Neural progenitor cell (in vitro differentiated cells): ENCODE data around the gene ANAPC16. TPM values are rescaled to one million over a fixed set of nuclear protein-coding genes. Genes with fewer than 3 reads are reported as not detected.

Experiments
- DNase-seq: peaks from one replicate; pipeline ENCODE4 v3.0.0-alpha.2; 2016; ENCODE audit warnings: low spot score
- H2AFZ ChIP-seq: fragments of 200-600 bp; sonication (generic); replicated peaks from 2 replicates; pipeline ENCODE4 v1.6.1; 2016; ENCODE audit warnings: antibody characterized with exemption
- H3F3A ChIP-seq: fragments of 200-600 bp; sonication (generic); 2 replicates; pipeline ENCODE4 v1.6.1; 2016; ENCODE audit warnings: antibody characterized with exemption, low read depth
- H3K27ac ChIP-seq: fragments of 200-600 bp; sonication (generic); 2 replicates; pipeline ENCODE4 v1.5.1; 2016; ENCODE audit warnings: mild to moderate bottlenecking
- H3K27me3 ChIP-seq: fragments of 200-600 bp; sonication (generic); 2 replicates; pipeline ENCODE4 v1.6.1; 2016; ENCODE audit warnings: mild to moderate bottlenecking, moderate library complexity
- H3K36me3 ChIP-seq: fragments of 200-600 bp; sonication (generic); 2 replicates; pipeline ENCODE4 v1.5.1; 2016
- H3K4me1 ChIP-seq: fragments of 200-600 bp; sonication (generic); 2 replicates; pipeline ENCODE4 v1.6.1; 2016; ENCODE audit warnings: mixed run types
- H3K4me2 ChIP-seq: fragments of 200-600 bp; sonication (generic); 2 replicates; pipeline ENCODE4 v1.6.1; 2016
- H3K4me3 ChIP-seq: fragments of 200-600 bp; sonication (generic); 2 replicates; pipeline ENCODE4 v1.5.1; 2016
- H3K79me2 ChIP-seq: fragments of 200-600 bp; sonication (generic); 2 replicates; pipeline ENCODE4 v1.6.1; 2016; ENCODE audit warnings: low read depth
- H3K9ac ChIP-seq: fragments of 200-600 bp; sonication (generic); 2 replicates; pipeline ENCODE4 v1.6.1; 2016
- H3K9me3 ChIP-seq: fragments of 200-600 bp; sonication (generic); 2 replicates; pipeline ENCODE4 v1.5.1; 2016; ENCODE audit warnings: low read depth
- H4K20me1 ChIP-seq: fragments of 200-600 bp; sonication (generic); 2 replicates; pipeline ENCODE4 v1.6.1; 2016; ENCODE audit warnings: low read depth
- H3K27ac Mint-ChIP-seq: 3 replicates; pipeline ENCODE4 v1.8.0; 2021; ENCODE audit warnings: mixed read lengths
- H3K27me3 Mint-ChIP-seq: 2 replicates; pipeline ENCODE4 v1.8.0; 2022; ENCODE audit warnings: low read depth, mild to moderate bottlenecking, inconsistent platforms, moderate library complexity, mixed read lengths; ENCODE audit not compliant: insufficient read depth
- H3K36me3 Mint-ChIP-seq: 3 replicates; pipeline ENCODE4 v1.8.0; 2021; ENCODE audit warnings: mixed read lengths
- H3K4me1 Mint-ChIP-seq: 3 replicates; pipeline ENCODE4 v1.8.0; 2021; ENCODE audit warnings: mixed read lengths
- H3K4me3 Mint-ChIP-seq: 3 replicates; pipeline ENCODE4 v1.8.0; 2021; ENCODE audit warnings: mild to moderate bottlenecking, moderate library complexity, mixed read lengths
- H3K9me3 Mint-ChIP-seq: 3 replicates; pipeline ENCODE4 v1.8.0; 2020; ENCODE audit warnings: mixed read lengths
- EZH2 ChIP-seq: fragments of 200-600 bp; sonication (generic); IDR thresholded peaks from 2 replicates; pipeline ENCODE4 v1.6.1; 2017; ENCODE audit warnings: antibody characterized with exemption, mild to moderate bottlenecking, moderate library complexity
- EZH2phosphoT487 ChIP-seq: fragments of 200-600 bp; sonication (generic); IDR thresholded peaks from 2 replicates; pipeline ENCODE4 v1.6.1; 2017; ENCODE audit warnings: antibody characterized with exemption
- total RNA-seq: library from RNA; depleted of rRNA; stranded (reverse); fragments of >200 nt; gene quantifications from 2 replicates; pipeline ENCODE4 v1.2.3, GENCODE V29; 2015; ENCODE audit warnings: low replicate concordance
- TF ChIP-seq, protein P1 (sequence below): fragments of 200-600 bp; sonication (generic); IDR thresholded peaks from 2 replicates; pipeline ENCODE4 v1.5.1; 2017; ENCODE audit warnings: antibody characterized with exemption, mild to moderate bottlenecking

The ANAPC16 gene
- total RNA-seq, 1 donor from 2014 or later = 217 TPM

DNA sequence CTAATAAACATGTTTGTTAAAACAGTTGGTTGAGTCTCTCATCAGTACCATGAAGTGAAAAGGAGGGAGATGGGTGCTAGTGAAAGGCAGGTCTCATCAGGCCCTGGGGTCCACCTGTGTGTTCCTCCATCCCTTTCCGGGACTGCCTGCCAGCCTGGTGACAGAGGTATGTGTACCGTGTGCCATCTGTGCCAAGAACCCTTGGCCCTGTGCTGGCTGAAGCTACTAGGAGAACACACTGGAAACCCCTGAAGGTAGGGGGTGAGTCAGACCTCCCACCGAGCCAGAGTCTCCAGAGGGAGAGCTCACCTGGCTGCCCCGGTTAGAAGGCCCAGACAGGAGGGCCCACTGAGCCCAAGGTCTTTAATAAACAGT, 60.2 kb downstream of the ANAPC16 start:
- Histone ChIP-seq H3K36me3 (peaks cover 5% of the 10 kb centered on the region), H3K4me2 (peak overlapping the region; percentile 96), H3K9ac (no peak overlapping the region), H3K4me3 (peak overlapping the region; percentile 96), H4K20me1 (peaks cover 47% of the 10 kb centered on the region), H3F3A (peaks cover 63% of the 10 kb centered on the region), H3K27me3 (no peaks in the 10 kb centered on the region), H2AFZ (no peak overlapping the region), H3K79me2 (peaks cover 28% of the 10 kb centered on the region), H3K27ac (peak overlapping the region; percentile 24), H3K4me1 (peaks cover 24% of the 10 kb centered on the region), H3K9me3 (no peaks in the 10 kb centered on the region)
- H3K4me3 Mint-ChIP-seq = peak overlapping the region; percentile 96
- DNase-seq = no peak
- peaks cover 2% of the 10 kb centered on the region for H3K9me3 Mint-ChIP-seq
- peaks cover 20% of the 10 kb centered on the region for H3K36me3 Mint-ChIP-seq
- TF ChIP-seq EZH2phosphoT487 (no peak), EZH2 (no peak)
- TF ChIP-seq, protein P1, sequence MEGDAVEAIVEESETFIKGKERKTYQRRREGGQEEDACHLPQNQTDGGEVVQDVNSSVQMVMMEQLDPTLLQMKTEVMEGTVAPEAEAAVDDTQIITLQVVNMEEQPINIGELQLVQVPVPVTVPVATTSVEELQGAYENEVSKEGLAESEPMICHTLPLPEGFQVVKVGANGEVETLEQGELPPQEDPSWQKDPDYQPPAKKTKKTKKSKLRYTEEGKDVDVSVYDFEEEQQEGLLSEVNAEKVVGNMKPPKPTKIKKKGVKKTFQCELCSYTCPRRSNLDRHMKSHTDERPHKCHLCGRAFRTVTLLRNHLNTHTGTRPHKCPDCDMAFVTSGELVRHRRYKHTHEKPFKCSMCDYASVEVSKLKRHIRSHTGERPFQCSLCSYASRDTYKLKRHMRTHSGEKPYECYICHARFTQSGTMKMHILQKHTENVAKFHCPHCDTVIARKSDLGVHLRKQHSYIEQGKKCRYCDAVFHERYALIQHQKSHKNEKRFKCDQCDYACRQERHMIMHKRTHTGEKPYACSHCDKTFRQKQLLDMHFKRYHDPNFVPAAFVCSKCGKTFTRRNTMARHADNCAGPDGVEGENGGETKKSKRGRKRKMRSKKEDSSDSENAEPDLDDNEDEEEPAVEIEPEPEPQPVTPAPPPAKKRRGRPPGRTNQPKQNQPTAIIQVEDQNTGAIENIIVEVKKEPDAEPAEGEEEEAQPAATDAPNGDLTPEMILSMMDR = no peak
- H3K27me3 Mint-ChIP-seq = peaks cover 9% of the 10 kb centered on the region
- no peak overlapping the region for H3K27ac Mint-ChIP-seq
- peaks cover 50% of the 10 kb centered on the region for H3K4me1 Mint-ChIP-seq

DNA sequence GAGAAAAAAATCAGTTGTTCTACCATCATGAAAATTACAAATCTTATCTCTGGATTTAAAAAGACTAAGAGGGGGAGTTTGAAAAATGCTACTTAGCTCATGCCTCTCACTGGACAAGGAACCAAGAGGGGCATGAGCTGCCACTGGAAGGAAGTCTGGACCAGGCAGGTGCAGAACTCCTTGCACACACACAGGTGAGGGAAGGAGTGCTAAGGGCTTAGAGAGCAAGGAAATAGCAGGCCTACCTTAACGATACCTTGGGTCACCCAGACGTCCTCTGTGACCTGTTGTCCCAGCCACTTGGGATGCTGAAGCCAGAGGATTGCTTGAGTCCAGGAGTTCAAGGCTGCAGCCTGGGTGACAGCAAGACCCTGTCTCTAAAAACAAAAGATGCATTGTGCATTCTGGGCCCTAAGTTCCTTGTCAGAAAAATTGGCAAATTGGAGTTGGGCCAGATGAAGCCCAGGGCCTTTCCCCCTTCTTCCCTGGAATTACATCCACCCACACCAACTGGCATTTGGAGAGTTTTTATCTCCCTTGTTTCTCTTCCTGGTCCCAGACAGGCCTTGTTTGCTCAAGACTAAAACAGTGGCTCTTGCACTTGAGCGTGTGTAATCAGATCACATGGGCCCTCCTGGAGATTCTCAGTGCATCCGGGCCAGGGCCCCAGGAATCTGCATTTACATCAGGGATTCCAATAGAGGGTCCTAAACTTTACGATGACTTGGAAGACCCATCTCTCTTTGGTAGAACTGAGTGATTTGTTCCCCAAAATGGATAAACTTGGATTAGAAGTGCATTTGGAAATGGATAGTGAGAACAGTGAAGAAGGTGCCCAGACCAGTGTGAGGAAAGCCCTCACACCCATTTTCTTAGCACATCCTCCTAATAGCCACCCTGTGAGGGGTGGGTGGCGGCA, 60.9 kb downstream of the ANAPC16 start:
- Mint-ChIP-seq H3K27ac (no peak overlapping the region), H3K36me3 (peaks cover 20% of the 10 kb centered on the region), H3K4me1 (peaks cover 46% of the 10 kb centered on the region), H3K9me3 (no peaks in the 10 kb centered on the region), H3K27me3 (peaks cover 9% of the 10 kb centered on the region), H3K4me3 (peak overlapping the region; percentile 96)
- H2AFZ ChIP-seq = no peak overlapping the region
- H3K9me3 ChIP-seq = no peaks in the 10 kb centered on the region
- peaks cover 47% of the 10 kb centered on the region for H4K20me1 ChIP-seq
- H3K27ac ChIP-seq = peak overlapping the region; percentile 80
- H3K36me3 ChIP-seq = peaks cover 5% of the 10 kb centered on the region
- peaks cover 28% of the 10 kb centered on the region for H3K79me2 ChIP-seq
- TF ChIP-seq EZH2phosphoT487 = no peak
- no peak for TF ChIP-seq EZH2
- TF ChIP-seq, protein P1 = no peak
- DNase-seq = no peak
- no peak overlapping the region for H3K9ac ChIP-seq
- peaks cover 21% of the 10 kb centered on the region for H3K4me1 ChIP-seq
- peak overlapping the region; percentile 96 for H3K4me3 ChIP-seq
- H3K4me2 ChIP-seq = peak overlapping the region; percentile 96
- H3F3A ChIP-seq = peaks cover 63% of the 10 kb centered on the region
- no peaks in the 10 kb centered on the region for H3K27me3 ChIP-seq

DNA sequence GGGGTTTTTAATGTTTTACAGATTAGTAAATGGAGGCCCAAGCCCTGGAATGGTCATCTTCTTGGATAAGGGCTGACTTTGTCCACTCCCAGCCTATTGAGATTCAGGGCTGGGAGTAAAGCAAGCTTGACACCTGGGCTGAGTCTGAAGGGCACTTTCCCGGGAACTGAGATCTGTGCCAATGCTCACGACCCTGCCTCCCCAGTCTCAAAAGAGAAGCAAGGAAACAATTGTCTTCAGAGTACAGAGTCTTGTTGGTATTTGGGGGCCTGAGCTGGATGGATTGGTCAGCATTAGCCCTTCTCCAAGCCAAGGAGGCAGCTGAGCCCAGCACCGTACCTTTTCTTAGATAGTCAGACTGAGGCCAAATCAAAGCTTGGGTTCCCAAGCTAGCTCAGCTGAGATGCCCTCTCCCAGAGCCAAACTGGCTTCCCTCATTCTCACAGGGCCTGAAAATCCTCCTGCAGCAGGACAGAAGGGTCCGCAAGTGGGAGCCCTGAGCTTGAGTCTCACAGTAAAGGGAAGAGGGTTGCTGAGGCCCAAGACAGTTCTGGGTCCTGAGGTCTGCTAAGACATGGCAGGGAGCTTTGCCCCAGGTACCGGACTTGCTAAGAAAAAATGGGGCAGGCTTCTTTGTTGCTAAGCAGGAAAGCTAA, 61.7 kb downstream of the ANAPC16 start:
- H3K27me3 Mint-ChIP-seq = peaks cover 9% of the 10 kb centered on the region
- peaks cover 16% of the 10 kb centered on the region for H3K4me1 ChIP-seq

More for the DNA sequence above, 61.7 kb downstream of the ANAPC16 start:
- no peak for TF ChIP-seq EZH2phosphoT487
- Histone ChIP-seq H3K4me3 (no peak overlapping the region), H3K79me2 (peaks cover 28% of the 10 kb centered on the region), H2AFZ (no peak overlapping the region), H3K4me2 (no peak overlapping the region), H3K36me3 (peaks cover 5% of the 10 kb centered on the region), H4K20me1 (peaks cover 47% of the 10 kb centered on the region), H3K9me3 (no peaks in the 10 kb centered on the region), H3K9ac (no peak overlapping the region), H3F3A (peaks cover 57% of the 10 kb centered on the region), H3K27ac (peak overlapping the region; percentile 80), H3K27me3 (no peaks in the 10 kb centered on the region)
- peak overlapping the region; percentile 52 for H3K4me3 Mint-ChIP-seq
- no peaks in the 10 kb centered on the region for H3K9me3 Mint-ChIP-seq
- H3K27ac Mint-ChIP-seq = no peak overlapping the region
- peaks cover 20% of the 10 kb centered on the region for H3K36me3 Mint-ChIP-seq
- peaks cover 38% of the 10 kb centered on the region for H3K4me1 Mint-ChIP-seq
- no peak for DNase-seq
